ENCODE data around the gene SAMD11. TPM values are rescaled to one million over a fixed set of nuclear protein-coding genes. Genes with fewer than 3 reads are reported as not detected.

Gene SAMD11
- total RNA-seq, 4 donors from 2014 or later: 6.2 to 28.8 (median 13.9) TPM

DNA sequence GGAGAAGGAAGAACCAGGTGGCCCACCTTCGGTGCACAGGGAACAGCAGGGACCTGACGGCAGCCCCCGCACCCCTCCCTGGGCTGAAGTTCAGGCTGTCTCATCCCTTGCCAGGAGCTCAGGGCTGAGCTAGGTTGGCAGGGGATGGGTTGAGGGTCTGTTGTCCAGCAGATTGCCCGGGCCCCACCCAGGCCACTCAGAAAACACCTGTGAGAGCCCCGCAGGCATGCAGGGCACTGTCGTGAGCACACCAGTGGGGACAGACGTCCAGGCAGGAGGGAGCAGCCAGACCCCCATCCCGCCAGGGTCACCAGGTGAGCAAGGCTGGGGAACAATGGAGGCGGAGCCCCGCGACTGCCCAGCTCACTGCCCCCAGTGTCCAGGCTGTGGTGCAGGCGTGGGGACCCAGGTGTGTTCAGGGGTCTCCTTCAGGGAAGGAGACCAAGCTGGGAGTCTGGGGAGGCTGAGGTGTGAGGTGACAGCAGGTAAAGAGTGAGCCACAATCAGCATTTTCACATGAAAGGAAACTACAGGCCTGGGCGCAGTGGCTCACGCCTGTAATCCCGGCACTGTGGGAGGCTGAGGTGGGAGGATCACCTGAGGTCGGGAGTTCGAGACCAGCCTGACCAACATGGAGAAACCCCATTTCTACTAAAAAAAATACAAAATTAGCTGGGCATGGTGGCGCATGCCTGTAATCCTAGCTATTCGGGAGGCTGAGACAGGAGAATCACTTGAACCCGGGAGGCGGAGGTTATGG lies 9.4 kb upstream of the SAMD11 start:
- H3K27me3 ChIP-seq: peaks cover 0 to 97% (median 10%) of the 10 kb centered on the region in 4 donors

DNA sequence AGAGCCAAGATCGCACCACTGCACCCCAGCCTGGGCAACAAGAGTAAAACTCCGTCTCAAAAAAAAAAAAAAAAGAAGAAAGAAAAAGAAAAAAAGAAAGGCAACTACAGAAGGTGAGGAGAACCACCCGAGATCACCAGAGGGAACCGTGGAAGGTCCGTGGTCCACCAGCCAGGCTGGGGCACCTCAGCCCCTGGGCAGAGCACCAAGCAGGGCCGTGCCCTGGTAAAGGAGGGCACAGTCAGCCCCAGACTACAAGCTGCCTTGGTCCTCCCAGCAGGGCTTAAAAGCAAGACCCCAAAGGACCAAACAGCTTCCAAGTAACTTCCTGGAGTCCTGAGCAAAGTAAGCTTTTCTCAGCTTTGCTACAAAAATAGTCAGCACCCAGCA lies 8.8 kb upstream of the SAMD11 start:
- intact Hi-C loops (cut with DNase I): no loop called here
- no peak overlapping the region for H3K27ac ChIP-seq (replicated peaks in 1 of 4)
- H3K9me3 ChIP-seq: no peaks in the 10 kb centered on the region
- peaks cover 8 to 39% (median 28%) of the 10 kb centered on the region in 4 donors for H3K4me1 ChIP-seq
- no peak for DNase-seq (ENCODE audit: extremely low spot score)
- WGBS: 85% methylated on average over 6 of the region's 6 CpGs
- H3K27me3 ChIP-seq: peaks cover 0 to 99% (median 11%) of the 10 kb centered on the region in 4 donors
- H3K4me3 ChIP-seq: no peak overlapping the region
- no peak for TF ChIP-seq POLR2AphosphoS5 (IDR thresholded peaks at IDR 0.05)
- no peak for TF ChIP-seq POLR2A (IDR thresholded peaks at IDR 0.05; ENCODE audit: low read depth)
- no peaks in the 10 kb centered on the region for H3K36me3 ChIP-seq

More for the DNA sequence above, 9.4 kb upstream of the SAMD11 start:
- no peaks in the 10 kb centered on the region for H3K9me3 ChIP-seq
- H3K4me1 ChIP-seq: peaks cover 8 to 37% (median 32%) of the 10 kb centered on the region in 4 donors
- 87% methylated on average over 18 of the region's 21 CpGs for WGBS
- DNase-seq (ENCODE audit: extremely low spot score): no peak
- TF ChIP-seq EP300 (IDR thresholded peaks at IDR 0.05) (no peak), POLR2A (IDR thresholded peaks at IDR 0.05; ENCODE audit: low read depth) (no peak), POLR2AphosphoS5 (IDR thresholded peaks at IDR 0.05) (no peak)
- TF ChIP-seq, protein P1, sequence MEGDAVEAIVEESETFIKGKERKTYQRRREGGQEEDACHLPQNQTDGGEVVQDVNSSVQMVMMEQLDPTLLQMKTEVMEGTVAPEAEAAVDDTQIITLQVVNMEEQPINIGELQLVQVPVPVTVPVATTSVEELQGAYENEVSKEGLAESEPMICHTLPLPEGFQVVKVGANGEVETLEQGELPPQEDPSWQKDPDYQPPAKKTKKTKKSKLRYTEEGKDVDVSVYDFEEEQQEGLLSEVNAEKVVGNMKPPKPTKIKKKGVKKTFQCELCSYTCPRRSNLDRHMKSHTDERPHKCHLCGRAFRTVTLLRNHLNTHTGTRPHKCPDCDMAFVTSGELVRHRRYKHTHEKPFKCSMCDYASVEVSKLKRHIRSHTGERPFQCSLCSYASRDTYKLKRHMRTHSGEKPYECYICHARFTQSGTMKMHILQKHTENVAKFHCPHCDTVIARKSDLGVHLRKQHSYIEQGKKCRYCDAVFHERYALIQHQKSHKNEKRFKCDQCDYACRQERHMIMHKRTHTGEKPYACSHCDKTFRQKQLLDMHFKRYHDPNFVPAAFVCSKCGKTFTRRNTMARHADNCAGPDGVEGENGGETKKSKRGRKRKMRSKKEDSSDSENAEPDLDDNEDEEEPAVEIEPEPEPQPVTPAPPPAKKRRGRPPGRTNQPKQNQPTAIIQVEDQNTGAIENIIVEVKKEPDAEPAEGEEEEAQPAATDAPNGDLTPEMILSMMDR (IDR thresholded peaks at IDR 0.05): no peak
- H3K36me3 ChIP-seq: no peaks in the 10 kb centered on the region
- H3K4me3 ChIP-seq: no peak overlapping the region
- no peak overlapping the region for H3K27ac ChIP-seq (replicated peaks in 1 of 4)
- intact Hi-C loops (cut with DNase I): no loop called here

DNA sequence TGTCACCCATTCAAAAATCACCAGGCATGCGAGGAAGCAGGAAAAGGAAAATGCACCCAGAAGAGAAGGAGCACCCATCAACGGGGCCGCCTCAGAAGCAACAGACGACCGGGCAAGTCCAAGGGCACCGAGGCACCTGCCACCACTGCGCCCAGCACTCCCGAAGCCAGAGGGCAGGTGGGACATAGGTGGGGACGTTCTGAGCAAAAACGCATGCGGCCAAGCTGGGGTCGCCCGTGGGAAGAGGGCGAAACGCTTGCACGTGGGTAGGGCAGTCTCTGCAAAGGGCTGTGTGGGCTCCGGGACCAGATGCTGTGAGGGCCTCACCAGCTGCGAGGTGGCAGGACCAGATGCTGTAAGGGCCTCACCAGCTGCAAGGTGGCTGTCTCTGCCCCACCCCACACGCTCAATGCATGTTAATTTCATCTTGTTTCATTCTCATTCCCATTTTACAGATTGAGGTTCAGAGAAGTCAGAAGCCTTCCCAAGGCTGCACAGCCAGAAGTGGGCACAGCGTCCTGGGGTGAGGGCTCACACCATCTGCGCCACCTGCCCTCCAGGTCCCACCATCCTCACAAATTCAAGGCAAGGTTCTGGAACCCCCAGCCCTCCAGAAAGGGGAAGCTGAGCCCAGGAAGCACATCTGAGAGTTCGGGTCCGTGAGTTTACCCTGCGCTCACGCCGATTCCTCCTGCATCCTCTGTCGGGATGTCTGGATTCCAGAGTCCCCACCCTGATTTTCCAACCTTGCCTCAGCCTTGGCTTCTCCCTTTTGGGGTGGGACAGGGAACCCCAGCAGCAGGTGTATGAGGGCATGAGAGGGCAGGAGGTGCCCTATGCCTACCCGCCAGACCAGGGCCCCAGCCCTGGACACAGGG lies 8.2 kb upstream of the SAMD11 start:
- 84% methylated on average over 26 of the region's 28 CpGs for WGBS
- no peak for DNase-seq (ENCODE audit: extremely low spot score)

DNA sequence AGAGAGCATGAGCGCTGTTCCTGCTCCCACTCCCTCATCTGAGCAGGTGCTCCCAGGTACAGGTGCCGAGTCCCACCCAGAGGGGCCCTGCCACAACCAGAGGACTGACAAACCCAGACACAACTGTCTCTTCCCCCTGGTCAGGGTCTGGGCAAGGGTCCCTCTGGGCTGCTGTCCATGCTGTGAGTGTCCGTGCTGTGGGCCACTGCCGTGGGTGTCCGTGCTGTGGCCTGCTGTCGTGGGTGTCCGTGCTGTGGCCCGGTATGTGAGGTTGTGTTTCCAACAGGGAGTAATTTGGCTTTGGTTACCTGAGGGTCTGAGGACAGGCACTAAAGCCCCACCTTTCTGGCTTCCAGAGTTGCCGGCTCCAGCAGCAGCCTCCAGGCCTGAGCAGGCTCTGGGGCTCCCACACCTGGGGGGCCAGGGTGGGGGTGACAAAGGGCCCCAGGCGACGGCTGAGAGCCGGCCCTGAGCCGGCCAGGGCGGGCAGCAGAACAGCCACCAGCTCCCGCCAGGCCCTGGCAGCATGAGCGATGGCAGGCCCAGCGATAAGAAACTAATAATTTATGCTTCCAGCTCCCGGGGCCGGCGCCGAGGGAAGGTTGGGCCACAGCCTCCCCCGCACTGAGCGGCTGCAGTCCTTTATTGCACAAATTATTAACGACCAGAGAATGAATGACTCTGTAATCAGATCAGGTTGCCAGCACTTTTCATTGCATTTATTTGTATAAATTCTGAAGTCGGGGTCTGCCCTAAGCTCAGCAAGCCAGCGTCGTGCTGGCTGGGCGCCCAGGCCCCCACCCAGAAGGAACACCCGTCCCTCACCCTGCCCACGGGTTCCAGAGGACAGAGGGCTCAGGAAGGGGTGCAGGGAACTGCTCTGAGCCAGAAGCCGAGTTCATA lies 7.3 kb upstream of the SAMD11 start:
- Histone ChIP-seq H3K9me3 (no peaks in the 10 kb centered on the region), H3K4me1 (peaks cover 15 to 39% (median 27%) of the 10 kb centered on the region in 4 donors), H3K4me3 (no peak overlapping the region), H3K27ac (replicated peaks in 1 of 4) (no peak overlapping the region), H3K36me3 (no peaks in the 10 kb centered on the region), H3K27me3 (peaks cover 0 to 99% (median 9%) of the 10 kb centered on the region in 4 donors)
- 18% methylated on average over 20 of the region's 31 CpGs for WGBS
- no peak for TF ChIP-seq POLR2AphosphoS5 (IDR thresholded peaks at IDR 0.05)
- TF ChIP-seq, protein P1 (IDR thresholded peaks at IDR 0.05): no peak
- TF ChIP-seq POLR2A (IDR thresholded peaks at IDR 0.05; ENCODE audit: low read depth): no peak
- TF ChIP-seq EP300 (IDR thresholded peaks at IDR 0.05): no peak
- intact Hi-C loops (cut with DNase I): no loop called here
- DNase-seq (ENCODE audit: extremely low spot score): no peak

More for the DNA sequence above, 8.2 kb upstream of the SAMD11 start:
- peaks cover 0 to 99% (median 7%) of the 10 kb centered on the region in 4 donors for H3K27me3 ChIP-seq
- H3K4me3 ChIP-seq: no peak overlapping the region
- no peak for TF ChIP-seq POLR2AphosphoS5 (IDR thresholded peaks at IDR 0.05)
- no peak for TF ChIP-seq EP300 (IDR thresholded peaks at IDR 0.05)
- TF ChIP-seq POLR2A (IDR thresholded peaks at IDR 0.05; ENCODE audit: low read depth): no peak
- TF ChIP-seq, protein P1 (IDR thresholded peaks at IDR 0.05): no peak
- intact Hi-C loops (cut with DNase I): no loop called here
- H3K4me1 ChIP-seq: peaks cover 6 to 39% (median 27%) of the 10 kb centered on the region in 4 donors
- H3K36me3 ChIP-seq: no peaks in the 10 kb centered on the region
- no peaks in the 10 kb centered on the region for H3K9me3 ChIP-seq
- H3K27ac ChIP-seq (replicated peaks in 1 of 4): no peak overlapping the region
